GM18507 (cell line): ENCODE results near the gene GPR85.
"Not testable (repeated sequence)": the region's sequence is repeated elsewhere in the genome, so short reads cannot be mapped to it uniquely, and the experiment has no call there.

Source experiments
- DNase-seq: peaks from one replicate; pipeline ENCODE4 v3.0.0; 2011; ENCODE audit warnings: low read depth; ENCODE audit not compliant: insufficient read length; ENCODE audit errors: extremely low spot score
- FAIRE-seq: peaks from 2 replicates; lab custom pipeline; 2011; peaks lifted over from hg19 to GRCh38; lab: Jason Lieb, UNC

GPR85 gene

GRCh38 chr7:113085781-113086390 is 741 bp downstream of the GPR85 start:
- DNase-seq = no peak
- no peak for FAIRE-seq

- DNase-seq = no peak
Measured at GRCh38 chr7:113084496-113085172, 2.0 kb downstream of the GPR85 start.

GRCh38 chr7:113083816-113084495 is 2.7 kb downstream of the GPR85 start:
- DNase-seq (no peak), FAIRE-seq (no peak)

More at GRCh38 chr7:113084496-113085172, 2.0 kb downstream of the GPR85 start:
- no peak for FAIRE-seq

- DNase-seq = no peak
- peak; percentile 9 for FAIRE-seq
Measured at GRCh38 chr7:113083132-113083815, 3.4 kb downstream of the GPR85 start.

- DNase-seq (no peak), FAIRE-seq (no peak)
Measured at GRCh38 chr7:113078331-113078730, 8.3 kb downstream of the GPR85 start.

- no peak for DNase-seq
- no peak for FAIRE-seq
Measured at GRCh38 chr7:113076703-113077102, 9.9 kb downstream of the GPR85 start.

- no peak for DNase-seq
- no peak for FAIRE-seq
Measured at GRCh38 chr7:113071465-113071864, 15.2 kb downstream of the GPR85 start.

- DNase-seq (no peak), FAIRE-seq (no peak)
Measured at GRCh38 chr7:113062499-113062898, 24.1 kb downstream of the GPR85 start.

GRCh38 chr7:113060100-113060499 is 26.5 kb downstream of the GPR85 start:
- no peak for DNase-seq
- FAIRE-seq = no peak

GRCh38 chr7:113054938-113055337 is 31.7 kb downstream of the GPR85 start:
- no peak for FAIRE-seq
- no peak for DNase-seq

- DNase-seq, FAIRE-seq: not testable (repeated sequence)
Measured at GRCh38 chr7:113054272-113054671, 32.4 kb downstream of the GPR85 start.

GRCh38 chr7:113049221-113049620 is 37.4 kb downstream of the GPR85 start:
- FAIRE-seq, DNase-seq: not testable (repeated sequence)

GRCh38 chr7:113046453-113046852 is 40.2 kb downstream of the GPR85 start:
- no peak for FAIRE-seq

GRCh38 chr7:113045379-113045778 is 41.2 kb downstream of the GPR85 start:
- FAIRE-seq = no peak
- DNase-seq = no peak

More at GRCh38 chr7:113046453-113046852, 40.2 kb downstream of the GPR85 start:
- no peak for DNase-seq

- FAIRE-seq (no peak), DNase-seq (no peak)
Measured at GRCh38 chr7:113044394-113044793, 42.2 kb downstream of the GPR85 start.

- no peak for FAIRE-seq
- DNase-seq = no peak
Measured at GRCh38 chr7:113040849-113041248, 45.8 kb downstream of the GPR85 start.

- DNase-seq = no peak
- FAIRE-seq = no peak
Measured at GRCh38 chr7:113033959-113034358, 52.7 kb downstream of the GPR85 start.
